SK-N-SH treated with all-trans-retinoic acid at 6 μM for 48 hours (cell line): Measurements from ENCODE around the gene A3GALT2.

Source experiments
- ARNTL ChIP-seq: fragments of 450-650 bp; formaldehyde crosslinking; IDR thresholded peaks from 2 replicates; pipeline ENCODE4 v1.5.0; 2020; ENCODE audit warnings: low read depth, mild to moderate bottlenecking, moderate library complexity, borderline replicate concordance
- BACH2 ChIP-seq: fragments of 250-450 bp; sonication (Bioruptor Pico); IDR thresholded peaks from 2 replicates; pipeline ENCODE4 v1.9.0; 2021; ENCODE audit warnings: mild to moderate bottlenecking, borderline replicate concordance
- ESRRG ChIP-seq: fragments of 250-450 bp; sonication (Bioruptor Pico); IDR thresholded peaks from 2 replicates; pipeline ENCODE4 v1.6.1; 2021; ENCODE audit warnings: mild to moderate bottlenecking
- GLIS3 ChIP-seq: fragments of 250-450 bp; sonication (Bioruptor Pico); IDR thresholded peaks from 2 replicates; pipeline ENCODE4 v1.5.0; 2020; ENCODE audit warnings: mild to moderate bottlenecking, moderate library complexity
- RARB ChIP-seq: fragments of 250-450 bp; sonication (Bioruptor Pico); IDR thresholded peaks from 2 replicates; pipeline ENCODE4 v1.8.0; 2021; ENCODE audit warnings: mild to moderate bottlenecking, moderate library complexity
- SNAI2 ChIP-seq: fragments of 250-450 bp; sonication (Bioruptor Pico); IDR thresholded peaks from 2 replicates; pipeline ENCODE4 v1.5.0; 2020; ENCODE audit warnings: mild to moderate bottlenecking, moderate library complexity
- TCF4 ChIP-seq: fragments of 250-450 bp; sonication (Bioruptor Pico); IDR thresholded peaks from 2 replicates; pipeline ENCODE4 v1.8.0; 2021; ENCODE audit warnings: mild to moderate bottlenecking, moderate library complexity, borderline replicate concordance
- TOX ChIP-seq: fragments of 250-450 bp; sonication (Bioruptor Pico); IDR thresholded peaks from 2 replicates; pipeline ENCODE4 v1.8.0; 2021; ENCODE audit warnings: mild to moderate bottlenecking, moderate library complexity, borderline replicate concordance
- ZC3H10 ChIP-seq: fragments of 250-450 bp; sonication (Bioruptor Pico); IDR thresholded peaks from 2 replicates; pipeline ENCODE4 v1.5.1; 2021; ENCODE audit warnings: mild to moderate bottlenecking, moderate library complexity
- ZFP3 ChIP-seq: fragments of 250-450 bp; sonication (Bioruptor Pico); IDR thresholded peaks from 2 replicates; pipeline ENCODE4 v1.5.0; 2020; ENCODE audit warnings: mild to moderate bottlenecking, moderate library complexity
- ZFP30 ChIP-seq: fragments of 450-650 bp; formaldehyde crosslinking; IDR thresholded peaks from 2 replicates; pipeline ENCODE4 v1.5.0; 2022; ENCODE audit warnings: mild to moderate bottlenecking, moderate library complexity
- TF ChIP-seq, protein P1 (sequence below): fragments of 250-450 bp; sonication (Bioruptor Pico); IDR thresholded peaks from 2 replicates; pipeline ENCODE4 v1.5.0; 2020; ENCODE audit warnings: mild to moderate bottlenecking, moderate library complexity
- TF ChIP-seq, protein P2 (sequence below): fragments of 250-450 bp; sonication (Bioruptor Pico); IDR thresholded peaks from 2 replicates; pipeline ENCODE4 v1.8.0; 2020; ENCODE audit warnings: mild to moderate bottlenecking, moderate library complexity, borderline replicate concordance
- TF ChIP-seq, protein P3 (sequence below): fragments of 250-450 bp; sonication (Bioruptor Pico); IDR thresholded peaks from 2 replicates; pipeline ENCODE4 v1.8.0; 2021; ENCODE audit warnings: low read depth, mild to moderate bottlenecking, moderate library complexity, borderline replicate concordance

DNA sequence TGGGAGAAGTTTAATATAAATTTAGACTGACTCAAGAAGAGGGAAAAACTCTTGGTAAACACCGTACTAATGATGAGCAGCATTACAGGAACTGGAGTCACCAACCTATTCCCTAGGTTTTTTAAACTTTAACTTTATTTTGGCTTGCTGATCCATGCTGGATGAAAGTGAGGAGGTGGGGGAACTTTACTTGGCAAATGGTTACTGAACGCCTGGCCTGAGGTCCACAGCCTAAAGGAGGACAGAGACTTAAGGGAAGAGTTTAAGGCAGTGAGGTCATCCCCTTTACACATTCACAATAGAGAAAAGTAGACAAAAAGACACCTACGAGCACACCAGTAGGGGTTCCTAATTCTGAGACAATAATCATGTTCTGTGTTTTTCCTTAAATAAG, 25.6 kb upstream of the A3GALT2 start:
- TF ChIP-seq, protein P1, sequence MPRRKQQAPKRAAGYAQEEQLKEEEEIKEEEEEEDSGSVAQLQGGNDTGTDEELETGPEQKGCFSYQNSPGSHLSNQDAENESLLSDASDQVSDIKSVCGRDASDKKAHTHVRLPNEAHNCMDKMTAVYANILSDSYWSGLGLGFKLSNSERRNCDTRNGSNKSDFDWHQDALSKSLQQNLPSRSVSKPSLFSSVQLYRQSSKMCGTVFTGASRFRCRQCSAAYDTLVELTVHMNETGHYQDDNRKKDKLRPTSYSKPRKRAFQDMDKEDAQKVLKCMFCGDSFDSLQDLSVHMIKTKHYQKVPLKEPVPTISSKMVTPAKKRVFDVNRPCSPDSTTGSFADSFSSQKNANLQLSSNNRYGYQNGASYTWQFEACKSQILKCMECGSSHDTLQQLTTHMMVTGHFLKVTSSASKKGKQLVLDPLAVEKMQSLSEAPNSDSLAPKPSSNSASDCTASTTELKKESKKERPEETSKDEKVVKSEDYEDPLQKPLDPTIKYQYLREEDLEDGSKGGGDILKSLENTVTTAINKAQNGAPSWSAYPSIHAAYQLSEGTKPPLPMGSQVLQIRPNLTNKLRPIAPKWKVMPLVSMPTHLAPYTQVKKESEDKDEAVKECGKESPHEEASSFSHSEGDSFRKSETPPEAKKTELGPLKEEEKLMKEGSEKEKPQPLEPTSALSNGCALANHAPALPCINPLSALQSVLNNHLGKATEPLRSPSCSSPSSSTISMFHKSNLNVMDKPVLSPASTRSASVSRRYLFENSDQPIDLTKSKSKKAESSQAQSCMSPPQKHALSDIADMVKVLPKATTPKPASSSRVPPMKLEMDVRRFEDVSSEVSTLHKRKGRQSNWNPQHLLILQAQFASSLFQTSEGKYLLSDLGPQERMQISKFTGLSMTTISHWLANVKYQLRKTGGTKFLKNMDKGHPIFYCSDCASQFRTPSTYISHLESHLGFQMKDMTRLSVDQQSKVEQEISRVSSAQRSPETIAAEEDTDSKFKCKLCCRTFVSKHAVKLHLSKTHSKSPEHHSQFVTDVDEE (CRISPR knock-in tag) = no peak
- TF ChIP-seq, protein P2, sequence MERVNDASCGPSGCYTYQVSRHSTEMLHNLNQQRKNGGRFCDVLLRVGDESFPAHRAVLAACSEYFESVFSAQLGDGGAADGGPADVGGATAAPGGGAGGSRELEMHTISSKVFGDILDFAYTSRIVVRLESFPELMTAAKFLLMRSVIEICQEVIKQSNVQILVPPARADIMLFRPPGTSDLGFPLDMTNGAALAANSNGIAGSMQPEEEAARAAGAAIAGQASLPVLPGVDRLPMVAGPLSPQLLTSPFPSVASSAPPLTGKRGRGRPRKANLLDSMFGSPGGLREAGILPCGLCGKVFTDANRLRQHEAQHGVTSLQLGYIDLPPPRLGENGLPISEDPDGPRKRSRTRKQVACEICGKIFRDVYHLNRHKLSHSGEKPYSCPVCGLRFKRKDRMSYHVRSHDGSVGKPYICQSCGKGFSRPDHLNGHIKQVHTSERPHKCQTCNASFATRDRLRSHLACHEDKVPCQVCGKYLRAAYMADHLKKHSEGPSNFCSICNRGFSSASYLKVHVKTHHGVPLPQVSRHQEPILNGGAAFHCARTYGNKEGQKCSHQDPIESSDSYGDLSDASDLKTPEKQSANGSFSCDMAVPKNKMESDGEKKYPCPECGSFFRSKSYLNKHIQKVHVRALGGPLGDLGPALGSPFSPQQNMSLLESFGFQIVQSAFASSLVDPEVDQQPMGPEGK (CRISPR knock-in tag) = no peak
- TF ChIP-seq, protein P3, sequence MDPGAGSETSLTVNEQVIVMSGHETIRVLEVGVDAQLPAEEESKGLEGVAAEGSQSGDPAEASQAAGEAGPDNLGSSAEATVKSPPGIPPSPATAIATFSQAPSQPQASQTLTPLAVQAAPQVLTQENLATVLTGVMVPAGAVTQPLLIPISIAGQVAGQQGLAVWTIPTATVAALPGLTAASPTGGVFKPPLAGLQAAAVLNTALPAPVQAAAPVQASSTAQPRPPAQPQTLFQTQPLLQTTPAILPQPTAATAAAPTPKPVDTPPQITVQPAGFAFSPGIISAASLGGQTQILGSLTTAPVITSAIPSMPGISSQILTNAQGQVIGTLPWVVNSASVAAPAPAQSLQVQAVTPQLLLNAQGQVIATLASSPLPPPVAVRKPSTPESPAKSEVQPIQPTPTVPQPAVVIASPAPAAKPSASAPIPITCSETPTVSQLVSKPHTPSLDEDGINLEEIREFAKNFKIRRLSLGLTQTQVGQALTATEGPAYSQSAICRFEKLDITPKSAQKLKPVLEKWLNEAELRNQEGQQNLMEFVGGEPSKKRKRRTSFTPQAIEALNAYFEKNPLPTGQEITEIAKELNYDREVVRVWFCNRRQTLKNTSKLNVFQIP (CRISPR knock-in tag) = no peak
- TF ChIP-seq ZFP30 (CRISPR knock-in tag) = no peak
- TF ChIP-seq SNAI2 (CRISPR knock-in tag) = no peak
- no peak for TF ChIP-seq RARB
- TF ChIP-seq TOX (CRISPR knock-in tag) = no peak
- no peak for TF ChIP-seq BACH2 (CRISPR knock-in tag)
- no peak for TF ChIP-seq GLIS3 (CRISPR knock-in tag)
- TF ChIP-seq ZFP3 (CRISPR knock-in tag) = no peak
- no peak for TF ChIP-seq TCF4 (CRISPR knock-in tag)
- TF ChIP-seq ARNTL = no peak
- TF ChIP-seq ZC3H10 (CRISPR knock-in tag) = no peak
- TF ChIP-seq ESRRG (CRISPR knock-in tag) = no peak
